ENCODE results near the gene KCNJ5.

DNA sequence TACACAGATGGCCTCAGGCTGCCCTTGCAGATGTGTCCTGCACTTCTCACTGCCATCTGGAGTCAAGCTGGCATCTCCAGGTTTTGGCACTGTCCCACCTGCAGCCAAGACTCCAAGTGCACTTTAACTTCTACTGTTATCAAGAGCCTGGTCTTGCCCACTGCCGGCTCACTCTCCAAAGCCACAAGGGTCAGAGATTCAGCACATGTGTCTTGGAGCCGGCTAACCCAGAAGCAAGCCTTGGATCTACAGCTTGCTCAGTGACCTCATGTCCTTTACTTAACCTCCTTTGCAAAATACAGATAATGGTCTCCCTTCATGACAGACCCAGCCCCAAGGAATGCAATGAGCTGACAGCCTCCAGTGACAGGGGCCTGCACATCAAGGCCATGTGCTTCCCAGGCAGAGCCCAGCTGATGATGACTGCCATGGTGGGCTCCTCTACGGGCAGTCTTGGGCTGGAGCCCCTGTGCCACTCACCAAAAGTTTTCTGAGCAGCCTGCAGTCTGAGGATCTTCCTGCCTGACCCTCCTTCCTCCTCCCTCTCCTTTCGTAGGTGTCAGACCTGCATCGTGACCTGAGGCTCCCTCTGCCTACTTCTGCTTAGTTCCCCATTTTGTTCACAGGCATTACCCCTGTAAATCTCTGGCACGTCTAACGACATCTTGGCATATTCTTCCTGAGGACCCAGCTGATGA is 42.5 kb downstream of the KCNJ5 start:
- TF ChIP-seq, protein P1, sequence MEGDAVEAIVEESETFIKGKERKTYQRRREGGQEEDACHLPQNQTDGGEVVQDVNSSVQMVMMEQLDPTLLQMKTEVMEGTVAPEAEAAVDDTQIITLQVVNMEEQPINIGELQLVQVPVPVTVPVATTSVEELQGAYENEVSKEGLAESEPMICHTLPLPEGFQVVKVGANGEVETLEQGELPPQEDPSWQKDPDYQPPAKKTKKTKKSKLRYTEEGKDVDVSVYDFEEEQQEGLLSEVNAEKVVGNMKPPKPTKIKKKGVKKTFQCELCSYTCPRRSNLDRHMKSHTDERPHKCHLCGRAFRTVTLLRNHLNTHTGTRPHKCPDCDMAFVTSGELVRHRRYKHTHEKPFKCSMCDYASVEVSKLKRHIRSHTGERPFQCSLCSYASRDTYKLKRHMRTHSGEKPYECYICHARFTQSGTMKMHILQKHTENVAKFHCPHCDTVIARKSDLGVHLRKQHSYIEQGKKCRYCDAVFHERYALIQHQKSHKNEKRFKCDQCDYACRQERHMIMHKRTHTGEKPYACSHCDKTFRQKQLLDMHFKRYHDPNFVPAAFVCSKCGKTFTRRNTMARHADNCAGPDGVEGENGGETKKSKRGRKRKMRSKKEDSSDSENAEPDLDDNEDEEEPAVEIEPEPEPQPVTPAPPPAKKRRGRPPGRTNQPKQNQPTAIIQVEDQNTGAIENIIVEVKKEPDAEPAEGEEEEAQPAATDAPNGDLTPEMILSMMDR (IDR thresholded peaks at IDR 0.05) = no peak
- no peak for TF ChIP-seq EP300 (IDR thresholded peaks at IDR 0.05)
